ENCODE results near the gene CTNNBL1. TPM values are rescaled to one million over a fixed set of nuclear protein-coding genes. Genes with fewer than 3 reads are reported as not detected.

CTNNBL1 gene
- total and polyA plus RNA-seq, 8 donors: 14.8 to 34.9 (median 21.3) TPM

DNA sequence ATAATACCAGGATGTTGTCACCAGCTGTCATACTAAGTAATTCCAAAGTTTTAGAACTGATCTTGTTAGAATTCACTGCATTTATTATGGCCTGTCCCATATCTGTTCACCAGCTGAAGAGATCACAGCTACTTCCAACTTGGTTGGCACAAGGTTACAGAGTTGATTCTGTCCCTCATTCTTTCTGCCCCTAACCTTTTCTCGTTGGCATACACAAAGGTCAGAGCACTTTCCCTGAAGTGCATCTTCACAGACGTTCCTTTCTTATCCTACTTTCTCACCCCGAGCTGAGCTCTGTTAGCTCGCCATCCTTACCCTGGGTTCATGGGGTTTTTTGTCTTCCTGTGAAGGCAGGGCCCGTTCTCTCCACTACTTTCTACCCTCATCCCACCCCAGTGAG lies 143.1 kb downstream of the CTNNBL1 start:
- no peaks in the 10 kb centered on the region for H3K27me3 ChIP-seq
- H3K27ac ChIP-seq: no peak overlapping the region
- FAIRE-seq: no peak
- no peak for ATAC-seq
- 70% methylated on average over 5 of the region's 5 CpGs for WGBS, 2 donors
- no peaks in the 10 kb centered on the region for H3K9me3 ChIP-seq
- no peaks in the 10 kb centered on the region for H3K36me3 ChIP-seq
- TF ChIP-seq, protein P1, sequence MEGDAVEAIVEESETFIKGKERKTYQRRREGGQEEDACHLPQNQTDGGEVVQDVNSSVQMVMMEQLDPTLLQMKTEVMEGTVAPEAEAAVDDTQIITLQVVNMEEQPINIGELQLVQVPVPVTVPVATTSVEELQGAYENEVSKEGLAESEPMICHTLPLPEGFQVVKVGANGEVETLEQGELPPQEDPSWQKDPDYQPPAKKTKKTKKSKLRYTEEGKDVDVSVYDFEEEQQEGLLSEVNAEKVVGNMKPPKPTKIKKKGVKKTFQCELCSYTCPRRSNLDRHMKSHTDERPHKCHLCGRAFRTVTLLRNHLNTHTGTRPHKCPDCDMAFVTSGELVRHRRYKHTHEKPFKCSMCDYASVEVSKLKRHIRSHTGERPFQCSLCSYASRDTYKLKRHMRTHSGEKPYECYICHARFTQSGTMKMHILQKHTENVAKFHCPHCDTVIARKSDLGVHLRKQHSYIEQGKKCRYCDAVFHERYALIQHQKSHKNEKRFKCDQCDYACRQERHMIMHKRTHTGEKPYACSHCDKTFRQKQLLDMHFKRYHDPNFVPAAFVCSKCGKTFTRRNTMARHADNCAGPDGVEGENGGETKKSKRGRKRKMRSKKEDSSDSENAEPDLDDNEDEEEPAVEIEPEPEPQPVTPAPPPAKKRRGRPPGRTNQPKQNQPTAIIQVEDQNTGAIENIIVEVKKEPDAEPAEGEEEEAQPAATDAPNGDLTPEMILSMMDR (IDR thresholded peaks at IDR 0.05): no peak
- intact Hi-C loops (cut with DNase I): no loop called here
- no peaks in the 10 kb centered on the region for H3K4me1 ChIP-seq
- H3K4me3 ChIP-seq: no peak overlapping the region
- DNase-seq: no peak

DNA sequence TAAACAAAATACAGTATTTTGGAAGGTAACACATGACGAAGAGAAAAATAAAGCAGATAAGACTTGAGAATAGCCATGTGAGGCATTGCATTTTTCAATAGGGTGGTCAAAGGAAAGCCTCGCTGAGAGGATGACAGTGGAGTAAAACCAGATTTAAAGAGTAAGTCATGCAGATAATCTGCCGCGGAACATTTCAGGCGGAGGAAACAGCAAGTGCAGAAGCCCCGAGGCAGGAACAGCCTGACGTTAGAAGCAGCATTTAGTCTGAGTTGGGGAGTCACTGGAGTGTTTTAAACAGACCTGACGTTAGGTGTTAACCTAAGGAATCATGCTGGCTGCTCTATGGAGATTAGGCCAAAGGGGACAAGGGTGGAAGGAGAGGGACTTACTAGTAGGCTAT lies 144.1 kb downstream of the CTNNBL1 start:
- no peaks in the 10 kb centered on the region for H3K27me3 ChIP-seq
- no peaks in the 10 kb centered on the region for H3K9me3 ChIP-seq
- ATAC-seq: no peak
- FAIRE-seq: no peak
- 94% methylated on average over 8 of the region's 8 CpGs for WGBS, 2 donors
- H3K4me1 ChIP-seq: no peaks in the 10 kb centered on the region
- H3K36me3 ChIP-seq: peaks cover 0 to 6% (median under 1%) of the 10 kb centered on the region in 3 donors
- intact Hi-C loops (cut with DNase I): no loop called here
- TF ChIP-seq, protein P1 (IDR thresholded peaks at IDR 0.05): no peak
- H3K4me3 ChIP-seq: no peak overlapping the region
- no peak for DNase-seq
- H3K27ac ChIP-seq: no peak overlapping the region

- Histone ChIP-seq H3K36me3 (peaks cover 0 to 6% (median 4%) of the 10 kb centered on the region in 3 donors), H3K27ac (no peak overlapping the region), H3K4me1 (no peaks in the 10 kb centered on the region), H3K27me3 (no peaks in the 10 kb centered on the region), H3K4me3 (no peak overlapping the region), H3K9me3 (no peaks in the 10 kb centered on the region)
- 78 to 80% methylated on average over 6 of the region's 6 CpGs for WGBS, 2 donors
- no peak for ATAC-seq
- DNase-seq: no peak
- TF ChIP-seq, protein P1 (IDR thresholded peaks at IDR 0.05): no peak
- intact Hi-C loops (cut with DNase I): no loop called here
- FAIRE-seq: no peak
Observed at GRCh38 chr20:37838769-37839431, 145.1 kb downstream of the CTNNBL1 start.

- DNase-seq (no peak), ATAC-seq (no peak), FAIRE-seq (no peak)
- intact Hi-C loops (cut with DNase I): no loop called here
- no peaks in the 10 kb centered on the region for H3K9me3 ChIP-seq
- peaks cover 0 to 6% (median 4%) of the 10 kb centered on the region in 3 donors for H3K36me3 ChIP-seq
- no peaks in the 10 kb centered on the region for H3K4me1 ChIP-seq
- no peaks in the 10 kb centered on the region for H3K27me3 ChIP-seq
- 50 to 62% methylated on average over 3 of the region's 3 CpGs for WGBS, 2 donors
- H3K4me3 ChIP-seq: no peak overlapping the region
- no peak overlapping the region for H3K27ac ChIP-seq
- TF ChIP-seq, protein P1 (IDR thresholded peaks at IDR 0.05): no peak
Observed at GRCh38 chr20:37839432-37839827, 145.6 kb downstream of the CTNNBL1 start.

GRCh38 chr20:37839955-37840354 lies 146.1 kb downstream of the CTNNBL1 start:
- Histone ChIP-seq H3K4me1 (peaks cover 0 to 2% (median 2%) of the 10 kb centered on the region in 3 donors), H3K36me3 (peaks cover 0 to 6% (median 4%) of the 10 kb centered on the region in 3 donors), H3K27ac (no peak overlapping the region), H3K4me3 (no peak overlapping the region), H3K9me3 (no peaks in the 10 kb centered on the region), H3K27me3 (no peaks in the 10 kb centered on the region)
- intact Hi-C loops (cut with DNase I): no loop called here
- FAIRE-seq (no peak), ATAC-seq (no peak), DNase-seq (no peak)
- TF ChIP-seq, protein P1 (IDR thresholded peaks at IDR 0.05): no peak
- 93 to 97% methylated on average over 7 of the region's 7 CpGs for WGBS, 2 donors
